Measurements from ENCODE around the gene APOD.
"Not testable (repeated sequence)": the region's sequence is repeated elsewhere in the genome, so short reads cannot be mapped to it uniquely, and the experiment has no call there.

DNA sequence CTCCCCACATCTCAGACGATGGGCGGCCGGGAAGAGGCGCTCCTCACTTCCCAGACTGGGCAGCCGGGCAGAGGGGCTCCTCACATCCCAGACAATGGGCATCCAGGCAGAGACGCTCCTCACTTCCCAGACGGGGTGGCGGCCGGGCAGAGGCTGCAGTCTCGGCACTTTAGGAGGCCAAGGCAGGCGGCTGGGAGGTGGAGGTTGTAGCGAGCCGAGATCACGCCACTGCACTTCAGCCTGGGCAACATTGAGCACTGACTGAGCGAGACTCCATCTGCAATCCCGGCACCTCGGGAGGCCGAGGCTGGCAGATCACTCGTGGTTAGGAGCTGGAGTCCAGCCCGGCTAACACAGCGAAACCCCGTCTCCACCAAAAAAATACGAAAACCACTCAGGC, 16.2 kb upstream of the APOD start:
- not testable (repeated sequence) for TF ChIP-seq BHLHE40 (IDR thresholded peaks at IDR 0.05; ENCODE audit: borderline replicate concordance); L3MBTL2 (conservative IDR thresholded peaks at IDR 0.05); HDGF (IDR thresholded peaks at IDR 0.05; ENCODE audit: borderline replicate concordance); ELF4 (IDR thresholded peaks at IDR 0.05); FOXM1 (IDR thresholded peaks at IDR 0.05; ENCODE audit: borderline replicate concordance); FOXK2 (IDR thresholded peaks at IDR 0.05); NFRKB (IDR thresholded peaks at IDR 0.05); SP1 (IDR thresholded peaks at IDR 0.05); ZNF384 (IDR thresholded peaks at IDR 0.05)

Data from HEK293T (cell line).